GM08714 (cell line): ENCODE results near the gene NUFIP2.
"Not testable (repeated sequence)": the region's sequence is repeated elsewhere in the genome, so short reads cannot be mapped to it uniquely, and the experiment has no call there.

Experiments used
- H3K4me3 ChIP-seq: fragments of 200-500 bp; sonication (Bioruptor generic); 2 replicates; pipeline ENCODE4 v1.5.1; 2014; ENCODE audit warnings: mild to moderate bottlenecking, low read length, inconsistent platforms
- ZNF274 ChIP-seq: IDR thresholded peaks from 2 replicates; pipeline ENCODE4 v1.6.1; 2012; ENCODE audit warnings: mild to moderate bottlenecking, low read depth, low read length

Gene NUFIP2

GRCh38 chr17:29235904-29236303 is 58.0 kb downstream of the NUFIP2 start:
- TF ChIP-seq ZNF274: no peak
- H3K4me3 ChIP-seq: no peak overlapping the region

- H3K4me3 ChIP-seq: not testable (repeated sequence)
Measured at GRCh38 chr17:29234972-29235371, 59.0 kb downstream of the NUFIP2 start.

- H3K4me3 ChIP-seq: no peak overlapping the region
Measured at GRCh38 chr17:29233301-29233700, 60.6 kb downstream of the NUFIP2 start.

GRCh38 chr17:29225396-29225795 is 68.6 kb downstream of the NUFIP2 start:
- TF ChIP-seq ZNF274: no peak
- no peak overlapping the region for H3K4me3 ChIP-seq

More at GRCh38 chr17:29233301-29233700, 60.6 kb downstream of the NUFIP2 start:
- no peak for TF ChIP-seq ZNF274

GRCh38 chr17:29221338-29221737 is 72.6 kb downstream of the NUFIP2 start:
- H3K4me3 ChIP-seq: not testable (repeated sequence)

GRCh38 chr17:29219378-29220047 is 74.4 kb downstream of the NUFIP2 start:
- TF ChIP-seq ZNF274: no peak
- H3K4me3 ChIP-seq: no peak overlapping the region

- TF ChIP-seq ZNF274: no peak
- H3K4me3 ChIP-seq: no peak overlapping the region
Measured at GRCh38 chr17:29216856-29217255, 77.1 kb downstream of the NUFIP2 start.

- no peak for TF ChIP-seq ZNF274
- no peak overlapping the region for H3K4me3 ChIP-seq
Measured at GRCh38 chr17:29216181-29216580, 77.8 kb downstream of the NUFIP2 start.

- H3K4me3 ChIP-seq: no peak overlapping the region
- TF ChIP-seq ZNF274: no peak
Measured at GRCh38 chr17:29215717-29216116, 78.2 kb downstream of the NUFIP2 start.

- no peak for TF ChIP-seq ZNF274
- H3K4me3 ChIP-seq: no peak overlapping the region
Measured at GRCh38 chr17:29215174-29215573, 78.8 kb downstream of the NUFIP2 start.

GRCh38 chr17:29214215-29215146 is 79.5 kb downstream of the NUFIP2 start:
- H3K4me3 ChIP-seq: no peak overlapping the region
- no peak for TF ChIP-seq ZNF274

- no peak overlapping the region for H3K4me3 ChIP-seq
- no peak for TF ChIP-seq ZNF274
Measured at GRCh38 chr17:29212681-29213121, 81.2 kb downstream of the NUFIP2 start.

- H3K4me3 ChIP-seq: no peak overlapping the region
- TF ChIP-seq ZNF274: no peak
Measured at GRCh38 chr17:29212094-29212631, 81.8 kb downstream of the NUFIP2 start.

- no peak overlapping the region for H3K4me3 ChIP-seq
- no peak for TF ChIP-seq ZNF274
Measured at GRCh38 chr17:29210879-29211278, 83.1 kb downstream of the NUFIP2 start.

GRCh38 chr17:29209073-29209472 is 84.9 kb downstream of the NUFIP2 start:
- H3K4me3 ChIP-seq: no peak overlapping the region
- no peak for TF ChIP-seq ZNF274

- H3K4me3 ChIP-seq: no peak overlapping the region
- TF ChIP-seq ZNF274: no peak
Measured at GRCh38 chr17:29207975-29208374, 86.0 kb downstream of the NUFIP2 start.
